HG03354 (cell line): ENCODE measurements around the gene RFFL.

Source experiments
- ATAC-seq: cut with Tn5 transposase; IDR thresholded peaks from one replicate; pipeline ENCODE4 v1.9.1; 2021; ENCODE audit warnings: mild to moderate bottlenecking; ENCODE audit not compliant: unreplicated experiment, poor library complexity, severe bottlenecking

RFFL gene

DNA sequence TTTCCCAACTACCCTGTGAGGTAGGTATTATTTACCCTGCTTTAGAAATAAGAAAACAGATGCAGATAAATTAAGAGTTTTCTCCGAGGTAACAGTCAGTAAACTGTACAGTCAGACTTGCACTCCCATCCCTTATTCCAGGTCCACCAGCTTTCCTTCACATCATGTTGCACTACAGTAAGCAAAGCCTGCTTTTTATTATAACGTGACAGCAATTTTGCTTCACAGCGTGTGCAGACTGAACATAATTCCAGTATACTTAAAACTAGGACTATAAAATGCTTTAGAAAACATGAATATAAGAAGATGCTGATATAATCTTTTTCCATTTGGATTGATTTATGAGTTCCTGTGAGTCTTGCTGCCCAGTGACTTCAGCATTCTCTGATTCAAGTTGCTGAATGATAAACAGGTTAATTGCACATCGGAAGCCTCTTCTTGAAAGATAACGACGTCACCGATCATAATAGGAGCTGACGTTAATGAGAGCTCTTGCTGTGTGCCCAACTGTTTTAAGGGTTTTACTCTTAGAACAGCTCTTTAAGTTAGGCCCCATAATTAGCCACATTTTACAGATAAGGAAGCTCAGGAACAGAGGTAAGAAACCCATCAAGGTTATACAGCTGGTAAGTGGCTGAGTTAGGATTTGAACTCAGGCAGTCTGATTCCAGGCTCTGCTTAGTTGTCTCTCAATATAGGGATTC, 81.8 kb downstream of the RFFL start:
- no peak for ATAC-seq

DNA sequence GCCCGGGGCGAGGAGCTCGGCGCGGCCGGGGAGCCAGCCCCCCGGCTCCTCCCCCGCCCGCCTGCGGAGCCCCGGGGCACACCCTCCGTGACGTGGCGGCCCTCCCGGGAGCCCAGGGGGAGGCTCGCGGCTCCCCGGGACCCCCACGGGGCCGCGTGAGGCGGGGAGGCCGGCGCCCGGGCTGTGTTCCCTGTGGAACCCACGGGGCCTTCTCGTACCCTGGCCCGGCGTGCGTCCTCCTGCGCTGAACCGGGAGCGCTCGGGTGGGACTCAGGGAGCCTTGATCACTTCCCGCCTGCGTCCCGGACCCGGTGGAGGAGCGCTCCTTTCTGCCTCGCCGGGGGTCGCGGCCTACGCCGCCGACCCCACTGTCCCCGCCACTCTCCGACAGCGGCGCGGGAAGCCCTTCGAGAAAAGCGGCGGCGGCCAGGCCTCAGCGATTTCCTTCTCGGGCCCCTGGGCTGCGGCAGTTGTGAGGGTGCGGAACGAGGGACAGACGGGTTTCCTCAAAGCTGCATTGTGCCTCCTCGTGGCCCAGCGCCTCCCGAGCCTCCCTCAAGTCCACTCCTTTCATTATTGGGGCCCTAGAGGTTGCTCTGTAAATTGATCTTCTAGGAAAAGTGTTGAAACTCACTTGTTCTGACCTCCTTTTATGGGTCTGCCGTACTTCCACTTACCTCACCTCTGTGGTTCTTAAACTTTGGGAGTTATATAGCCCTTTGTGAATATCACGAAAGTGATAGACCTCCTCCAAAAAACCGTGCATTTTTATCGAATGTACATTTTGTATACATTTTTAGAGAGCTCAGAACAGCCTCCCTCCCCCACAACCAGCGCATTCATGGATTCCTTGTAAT, 82.6 kb downstream of the RFFL start:
- peak; percentile 85 for ATAC-seq

DNA sequence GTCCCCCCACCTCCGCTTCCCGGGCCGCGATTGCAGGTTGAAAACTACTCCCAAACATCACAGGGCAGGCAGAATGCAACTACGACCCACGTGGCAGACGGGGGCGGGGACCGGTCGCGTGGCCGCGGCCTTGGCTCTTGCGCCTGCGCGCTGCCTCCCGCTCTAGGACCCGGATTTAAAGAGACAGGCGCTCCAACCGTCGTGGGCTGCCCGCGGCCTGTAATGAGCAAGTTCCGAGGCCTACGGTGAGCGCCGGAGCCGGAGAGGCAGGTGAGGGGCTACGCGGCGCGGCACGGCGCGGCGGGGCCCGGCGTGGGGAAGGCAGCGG, 83.2 kb downstream of the RFFL start, which contains the start of gene LIG3:
Gene LIG3, plus strand, starts transcription at position 160 of the 328 bp plus-strand sequence. CDS start 2,494 bp downstream, outside the sequence.
- peak; percentile 85 for ATAC-seq

DNA sequence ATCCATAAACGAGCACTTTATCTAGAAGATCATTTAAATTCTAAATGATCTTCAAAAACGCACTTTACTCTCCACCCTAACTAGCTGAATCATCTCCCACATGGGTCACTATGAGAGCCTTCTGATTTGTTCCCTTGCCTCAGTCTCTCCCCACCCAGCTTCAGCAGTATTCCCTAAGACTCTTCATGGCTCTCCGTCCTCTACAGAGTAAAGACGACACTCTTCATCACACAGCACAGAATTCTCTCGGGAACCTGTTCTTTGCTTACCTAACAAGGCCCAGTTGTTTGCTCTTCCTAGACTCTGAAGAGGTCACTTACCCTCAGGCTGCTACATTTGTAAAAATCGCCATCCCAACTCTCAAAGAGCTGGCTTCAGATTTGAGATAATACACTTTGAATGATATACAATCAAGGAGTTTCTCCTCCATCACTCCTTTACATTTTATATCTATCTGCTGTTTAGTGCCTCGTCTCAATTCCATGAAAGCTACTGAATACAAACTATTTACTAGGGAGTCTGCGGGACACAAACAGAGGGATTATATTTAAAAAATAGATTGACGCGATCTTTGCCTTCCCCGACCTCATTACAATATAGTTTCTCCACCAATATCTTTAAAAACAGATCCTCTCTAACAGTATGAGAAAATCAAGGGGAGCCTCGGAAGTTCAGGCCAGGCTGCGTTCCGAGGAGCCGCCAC, 83.7 kb downstream of the RFFL start:
- no peak for ATAC-seq

DNA sequence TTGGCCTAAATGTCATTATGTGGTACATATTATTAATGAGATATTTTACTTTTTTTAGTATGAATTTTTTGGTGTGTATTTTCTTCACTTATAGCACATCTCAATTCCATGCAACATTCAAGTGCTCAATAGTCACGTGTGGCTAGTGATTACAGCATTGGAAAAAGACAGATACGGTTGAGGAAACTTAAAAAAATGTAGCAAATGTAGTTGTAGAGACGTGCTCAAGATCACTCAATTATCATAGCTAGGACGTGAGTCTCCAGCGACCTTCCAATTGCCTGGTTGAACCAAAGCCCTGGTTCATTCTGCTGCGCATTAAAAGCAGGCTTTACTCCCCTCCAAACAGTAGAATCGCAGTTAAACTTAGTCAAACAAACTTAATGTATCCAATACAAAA, 84.4 kb downstream of the RFFL start:
- no peak for ATAC-seq

DNA sequence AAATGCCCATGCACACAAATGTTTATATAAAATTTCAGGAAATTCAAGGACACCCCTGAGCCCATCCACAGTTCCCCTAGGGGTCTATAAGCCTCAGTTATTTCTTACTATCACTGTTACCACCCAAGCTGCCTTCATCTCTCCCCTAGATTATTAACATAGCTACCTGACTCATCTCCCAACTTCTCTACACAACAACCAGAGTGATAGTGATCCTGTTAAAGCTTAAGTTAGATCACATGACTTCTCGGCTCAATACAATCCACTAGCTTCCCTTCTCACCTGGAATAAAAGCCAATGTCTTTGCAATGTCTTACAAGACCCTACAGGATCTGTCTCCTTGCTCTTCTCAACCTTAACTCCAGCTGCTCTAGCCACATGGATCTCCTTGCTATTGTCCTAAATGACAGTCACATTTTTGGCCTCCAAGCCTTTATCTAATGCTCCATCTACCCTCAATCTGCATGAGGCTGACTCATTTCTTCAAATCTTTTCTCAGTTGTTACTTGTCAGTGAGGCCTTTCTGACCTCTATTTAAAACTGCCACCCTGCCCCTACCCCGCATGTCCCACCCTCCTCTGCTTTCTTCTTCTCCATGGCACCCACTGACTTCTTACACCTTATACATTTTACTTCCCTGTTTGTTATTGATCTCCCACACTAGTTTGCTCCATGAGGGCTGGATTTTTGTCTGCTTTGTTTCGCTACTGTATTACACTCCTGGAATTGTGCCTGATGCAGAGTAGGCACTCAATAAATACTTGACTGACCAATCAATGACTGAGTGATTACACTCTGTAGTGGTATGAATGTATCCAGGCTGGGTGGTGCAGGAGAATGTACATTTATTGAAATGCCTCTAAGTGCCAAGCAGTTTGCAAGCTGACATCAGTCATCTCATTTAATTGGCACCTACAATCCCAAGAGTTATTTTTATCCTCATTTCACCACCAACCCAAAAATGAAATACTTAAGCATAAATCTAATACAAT, 88.4 kb downstream of the RFFL start:
- ATAC-seq, result no peak

DNA sequence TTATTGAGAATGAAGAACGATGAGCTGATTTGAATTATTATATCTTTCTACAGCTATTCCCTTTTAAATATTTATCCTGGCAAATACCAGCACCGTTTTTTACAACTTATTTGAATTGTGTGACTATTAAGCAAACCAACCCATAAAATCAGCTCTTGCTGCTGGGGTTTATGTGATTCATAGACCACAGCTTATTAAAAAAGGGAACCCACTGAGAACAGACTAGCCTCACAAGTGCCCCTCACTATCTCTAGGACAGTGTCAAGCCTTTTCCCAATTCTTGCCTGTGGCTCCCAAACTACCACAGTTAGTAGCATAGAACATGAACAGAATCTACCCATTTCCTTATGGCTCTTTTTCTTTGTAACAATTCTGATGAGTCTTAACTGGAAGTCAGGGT, 89.3 kb downstream of the RFFL start:
- ATAC-seq, result no peak

DNA sequence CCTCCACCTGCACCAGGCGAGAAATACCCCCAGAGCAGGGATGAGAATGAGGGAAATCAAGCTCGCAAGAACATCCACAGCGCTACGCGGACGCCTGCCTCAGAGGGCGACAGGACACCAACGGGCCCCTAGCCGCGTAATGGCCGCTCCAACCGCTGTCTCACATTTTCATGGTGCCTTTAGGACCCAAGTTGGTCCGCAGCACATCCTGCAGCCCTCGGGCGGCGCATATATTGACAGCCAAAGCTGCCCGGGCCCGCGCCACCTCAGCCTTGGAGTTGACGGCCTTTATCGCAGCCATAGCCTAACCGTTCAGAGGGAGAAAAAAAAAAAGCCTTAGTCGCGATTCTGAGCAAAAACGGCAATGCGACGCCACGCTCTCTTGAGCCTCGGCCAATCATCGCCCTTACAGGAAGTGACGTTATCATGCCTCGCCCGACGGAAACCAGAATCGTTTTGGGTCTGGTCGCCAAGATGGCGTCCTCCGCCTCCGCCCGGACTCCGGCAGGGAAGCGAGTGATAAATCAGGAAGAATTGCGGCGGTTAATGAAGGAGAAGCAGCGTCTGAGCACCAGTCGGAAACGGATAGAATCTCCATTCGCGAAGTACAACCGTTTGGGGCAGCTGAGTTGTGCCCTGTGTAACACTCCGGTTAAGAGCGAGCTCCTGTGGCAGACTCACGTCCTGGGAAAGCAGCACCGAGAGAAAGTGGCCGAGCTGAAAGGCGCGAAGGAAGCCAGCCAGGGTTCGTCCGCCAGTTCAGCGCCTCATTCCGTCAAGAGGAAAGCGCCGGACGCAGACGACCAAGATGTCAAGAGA, 102.2 kb downstream of the RFFL start, which contains the start of the genes CCT6B and ZNF830:
Gene CCT6B, minus strand, starts transcription at position 368 of the 819 bp plus-strand sequence. Its CDS starts 67 bp downstream, at position 301.
Gene ZNF830, plus strand, starts transcription at position 448 of the 819 bp plus-strand sequence. Its CDS starts 27 bp downstream, at position 475.
- peak; percentile 93 for ATAC-seq

DNA sequence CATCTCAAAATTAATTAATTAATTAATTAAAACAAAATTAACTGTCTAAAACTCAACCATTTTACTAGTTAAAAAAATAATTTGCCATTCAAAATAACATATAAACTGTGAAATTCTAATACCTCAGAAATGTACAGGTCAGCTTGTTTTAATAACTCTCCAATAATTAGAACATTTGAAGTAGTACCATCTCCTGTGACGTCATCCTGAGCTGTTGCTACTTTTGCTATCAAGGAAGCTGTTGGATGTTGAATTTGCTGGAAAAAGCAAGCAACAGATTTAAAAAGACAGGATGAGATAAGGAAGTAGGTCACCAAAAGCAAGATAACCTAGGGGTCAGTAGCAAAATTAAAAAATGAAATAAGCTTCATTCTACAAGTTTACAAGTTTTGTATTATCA, 105.1 kb downstream of the RFFL start:
- no peak for ATAC-seq
